ENCODE results near the gene PRSS37.
A peak's percentile ranks its signal among the peaks of the same experiment; 100 is the strongest.
"Not testable (repeated sequence)": the region's sequence is repeated elsewhere in the genome, so short reads cannot be mapped to it uniquely, and the experiment has no call there.

Gene PRSS37

GRCh38 chr7:141842904-141843303 lies 1.6 kb upstream of the PRSS37 start:
- no peak for DNase-seq (ENCODE audit: low read depth)
- TF ChIP-seq, protein P1, sequence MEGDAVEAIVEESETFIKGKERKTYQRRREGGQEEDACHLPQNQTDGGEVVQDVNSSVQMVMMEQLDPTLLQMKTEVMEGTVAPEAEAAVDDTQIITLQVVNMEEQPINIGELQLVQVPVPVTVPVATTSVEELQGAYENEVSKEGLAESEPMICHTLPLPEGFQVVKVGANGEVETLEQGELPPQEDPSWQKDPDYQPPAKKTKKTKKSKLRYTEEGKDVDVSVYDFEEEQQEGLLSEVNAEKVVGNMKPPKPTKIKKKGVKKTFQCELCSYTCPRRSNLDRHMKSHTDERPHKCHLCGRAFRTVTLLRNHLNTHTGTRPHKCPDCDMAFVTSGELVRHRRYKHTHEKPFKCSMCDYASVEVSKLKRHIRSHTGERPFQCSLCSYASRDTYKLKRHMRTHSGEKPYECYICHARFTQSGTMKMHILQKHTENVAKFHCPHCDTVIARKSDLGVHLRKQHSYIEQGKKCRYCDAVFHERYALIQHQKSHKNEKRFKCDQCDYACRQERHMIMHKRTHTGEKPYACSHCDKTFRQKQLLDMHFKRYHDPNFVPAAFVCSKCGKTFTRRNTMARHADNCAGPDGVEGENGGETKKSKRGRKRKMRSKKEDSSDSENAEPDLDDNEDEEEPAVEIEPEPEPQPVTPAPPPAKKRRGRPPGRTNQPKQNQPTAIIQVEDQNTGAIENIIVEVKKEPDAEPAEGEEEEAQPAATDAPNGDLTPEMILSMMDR (conservative IDR thresholded peaks at IDR 0.05; ENCODE audit: low read depth, low read length): no peak

DNA sequence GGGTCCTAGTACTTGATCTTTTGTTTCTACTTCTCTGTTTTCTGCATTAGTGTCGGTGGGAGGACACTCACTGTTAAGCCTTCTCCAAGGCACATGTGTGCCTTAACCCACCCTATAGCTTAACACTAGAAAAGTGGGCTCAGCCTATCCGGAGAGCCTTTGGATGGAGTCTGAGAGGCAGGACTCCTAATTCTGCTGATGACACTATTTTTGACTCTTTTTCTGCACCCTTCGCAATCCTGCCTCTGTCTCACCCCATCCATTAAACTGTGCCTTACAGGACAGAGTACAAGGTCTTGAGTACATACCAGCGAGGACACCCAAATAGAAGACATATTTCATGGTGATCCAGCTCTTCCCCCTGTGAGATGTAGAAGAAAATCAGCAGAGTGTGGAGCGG lies 577 bp downstream of the PRSS37 start:
- no peak for DNase-seq (ENCODE audit: low read depth)
- H3K4me3 ChIP-seq (ENCODE audit: low read depth, low read length): no peak overlapping the region
- TF ChIP-seq, protein P1 (conservative IDR thresholded peaks at IDR 0.05; ENCODE audit: low read depth, low read length): no peak

More at GRCh38 chr7:141842904-141843303, 1.6 kb upstream of the PRSS37 start:
- no peak overlapping the region for H3K4me3 ChIP-seq (ENCODE audit: low read depth, low read length)

GRCh38 chr7:141839256-141839655 lies 2.0 kb downstream of the PRSS37 start:
- TF ChIP-seq, protein P1 (conservative IDR thresholded peaks at IDR 0.05; ENCODE audit: low read depth, low read length): no peak
- H3K4me3 ChIP-seq (ENCODE audit: low read depth, low read length): no peak overlapping the region
- DNase-seq (ENCODE audit: low read depth): no peak

DNA sequence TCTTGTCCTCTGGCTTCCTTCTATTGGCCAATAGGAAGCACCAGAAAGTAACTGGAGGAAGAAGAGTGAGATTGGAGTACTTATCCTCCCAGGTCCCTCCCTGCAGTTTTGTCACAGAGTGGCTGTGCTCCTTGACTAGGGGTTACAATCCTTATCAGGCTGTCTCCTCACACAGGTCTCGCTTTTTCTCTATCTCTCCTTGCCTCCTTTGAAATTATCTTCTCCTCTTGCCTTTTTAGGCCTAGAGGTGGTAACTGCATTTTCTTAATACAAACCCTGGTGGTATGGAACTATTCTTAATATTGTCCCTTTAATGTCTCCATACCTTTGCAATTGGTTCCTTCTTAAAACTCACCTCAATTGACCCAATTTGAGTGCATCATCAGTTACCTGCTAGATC lies 2.7 kb downstream of the PRSS37 start:
- no peak overlapping the region for H3K4me3 ChIP-seq (ENCODE audit: low read depth, low read length)
- TF ChIP-seq, protein P1 (conservative IDR thresholded peaks at IDR 0.05; ENCODE audit: low read depth, low read length): no peak
- DNase-seq (ENCODE audit: low read depth): no peak

GRCh38 chr7:141837683-141838082 lies 3.6 kb downstream of the PRSS37 start:
- DNase-seq (ENCODE audit: low read depth): no peak
- TF ChIP-seq, protein P1 (conservative IDR thresholded peaks at IDR 0.05; ENCODE audit: low read depth, low read length): no peak
- H3K4me3 ChIP-seq (ENCODE audit: low read depth, low read length): no peak overlapping the region

GRCh38 chr7:141822432-141822831 lies 18.9 kb downstream of the PRSS37 start:
- DNase-seq (ENCODE audit: low read depth); H3K4me3 ChIP-seq (ENCODE audit: low read depth, low read length): not testable (repeated sequence)

DNA sequence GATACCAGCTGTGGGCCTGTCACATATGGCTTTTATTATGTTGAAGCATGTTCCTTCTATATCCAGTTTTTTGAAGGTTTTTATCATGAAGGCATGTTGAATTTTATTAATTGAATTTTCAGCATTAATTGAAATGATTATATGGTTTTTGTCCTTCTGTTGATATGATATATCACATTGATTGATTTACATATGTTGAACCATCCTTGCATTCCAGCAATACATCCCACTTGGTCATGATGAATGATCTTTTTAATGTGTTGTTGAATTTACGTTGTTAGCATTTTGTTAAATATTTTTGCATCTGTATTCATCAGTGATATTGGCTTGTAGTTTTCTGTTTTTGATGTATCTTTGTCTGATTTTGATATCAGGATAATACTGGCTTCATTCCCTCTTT lies 21.2 kb downstream of the PRSS37 start:
- TF ChIP-seq, protein P1 (conservative IDR thresholded peaks at IDR 0.05; ENCODE audit: low read depth, low read length): no peak
- no peak overlapping the region for H3K4me3 ChIP-seq (ENCODE audit: low read depth, low read length)
- peak; percentile 2 for DNase-seq (ENCODE audit: low read depth)

- H3K4me3 ChIP-seq (ENCODE audit: low read depth, low read length): no peak overlapping the region
- TF ChIP-seq, protein P1 (conservative IDR thresholded peaks at IDR 0.05; ENCODE audit: low read depth, low read length): no peak
- DNase-seq (ENCODE audit: low read depth): no peak
Observed at GRCh38 chr7:141792526-141792925, 48.8 kb downstream of the PRSS37 start.

Data from choroid plexus epithelial cell (primary cell).